Left cardiac atrium (tissue), 4 donors: ENCODE data around the gene MEIS1. TPM values are rescaled to one million over a fixed set of nuclear protein-coding genes. Genes with fewer than 3 reads are reported as not detected.

ENCODE experiments used
- ATAC-seq, 2 donors: fragments of 200-7000 bp; cut with Tn5 transposase; one replicate each; pipeline ENCODE4 v1.9.1; 2020; ENCODE audit warnings: mild to moderate bottlenecking in 2 of 2, moderate library complexity in 2 of 2
- DNase-seq: peaks from one replicate; pipeline ENCODE4 v3.0.0-alpha.2; 2020
- intact Hi-C, 2 donors: fragments of 100-400 bp; cut with DNase I; formaldehyde crosslinking; loops; one replicate each; pipeline versions ENCODE4 v1.14.1 to v1.15.1; 2022 to 2023
- total RNA-seq, 2 donors: library from RNA; stranded (reverse); fragmentation: NEBNext Ultra II Directional; extraction: Animal tissue kit (Norgen Biotek cat#: 25700); gene quantifications; one replicate each; pipeline ENCODE4 v1.2.1, GENCODE V29; 2021
- donor health status: DM: no; HTN: yes; CAD: no.
- donor health status: DM: no; HTN: yes; CAD: no; lungs with severe emphysema.
- donor health status: DM: yes; HTN: yes; CAD: no.
- donor health status: Dilated cardiomyopathy.

MEIS1 gene
- total RNA-seq, 2 donors from 2014 or later = 32.4 to 36.1 TPM

DNA sequence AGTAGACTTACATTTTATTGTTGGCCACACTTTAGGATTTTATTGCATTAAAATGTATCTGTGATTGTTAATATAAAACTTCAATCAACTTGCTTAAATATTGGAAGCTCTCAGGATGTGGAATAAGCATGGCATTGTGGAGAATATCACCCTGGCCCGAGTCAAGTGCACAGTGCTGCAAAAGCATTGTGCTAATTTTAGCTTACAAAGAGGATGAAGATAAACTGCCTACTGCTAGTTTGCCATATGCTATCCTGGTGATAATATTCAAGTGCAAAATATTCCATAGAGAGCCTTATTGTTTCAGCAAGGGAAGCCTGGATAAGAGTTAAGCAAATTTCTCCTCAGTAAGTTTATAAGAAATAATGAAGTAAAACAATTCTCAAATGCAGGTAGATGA is 54.5 kb downstream of the MEIS1 start:
- intact Hi-C loops = no loop called here
- DNase-seq (no peak), ATAC-seq (peak; percentile 61 to 65)

DNA sequence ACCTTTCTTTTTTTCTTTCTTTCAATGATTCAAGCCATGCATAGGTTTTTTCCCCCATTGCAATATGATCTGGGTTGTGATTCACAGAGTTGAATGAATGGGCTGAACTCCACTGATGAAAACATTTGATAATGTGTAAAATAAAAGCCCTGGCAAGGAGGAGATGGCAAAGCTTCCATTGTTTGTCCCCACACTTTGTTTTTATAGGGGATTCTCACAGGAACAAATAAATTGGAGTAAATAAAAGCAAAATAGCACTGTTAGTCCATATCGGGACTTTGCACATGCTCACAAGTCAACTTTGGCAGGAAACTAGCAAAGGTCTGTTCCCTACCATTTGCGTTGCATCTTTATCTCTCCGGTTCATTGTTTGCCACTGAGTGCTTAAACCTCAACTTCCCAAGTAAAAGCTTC is 55.7 kb downstream of the MEIS1 start:
- intact Hi-C loops = no loop called here
- no peak for ATAC-seq

DNA sequence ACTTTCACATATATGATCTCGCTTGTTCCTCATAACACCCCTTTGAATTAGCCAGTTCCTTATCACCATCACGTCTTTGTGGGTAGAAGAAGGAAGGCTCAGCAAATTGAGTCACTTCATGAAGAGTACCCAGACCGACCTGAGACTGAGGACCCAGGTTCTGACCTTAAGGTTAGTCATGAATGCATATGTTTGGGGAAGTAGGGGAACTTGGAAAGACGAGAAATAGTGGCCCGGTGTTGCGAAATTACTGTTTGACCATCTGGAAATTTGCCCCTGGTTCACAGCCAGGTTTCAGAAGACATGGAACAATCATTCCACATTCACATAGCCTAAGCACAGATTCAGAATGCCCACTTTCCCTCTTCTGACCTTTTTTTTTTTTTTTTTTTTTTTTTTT is 59.8 kb downstream of the MEIS1 start:
- DNase-seq (peak; percentile 64), ATAC-seq (peak; percentile 11 to 43)
- intact Hi-C loops = loop anchor here in 1 of 2 donors (5.0 kb wide), 1 partner anchor 52 kb away; no protein-coding TSS in a partner anchor

More for the DNA sequence above, 55.7 kb downstream of the MEIS1 start:
- no peak for DNase-seq

DNA sequence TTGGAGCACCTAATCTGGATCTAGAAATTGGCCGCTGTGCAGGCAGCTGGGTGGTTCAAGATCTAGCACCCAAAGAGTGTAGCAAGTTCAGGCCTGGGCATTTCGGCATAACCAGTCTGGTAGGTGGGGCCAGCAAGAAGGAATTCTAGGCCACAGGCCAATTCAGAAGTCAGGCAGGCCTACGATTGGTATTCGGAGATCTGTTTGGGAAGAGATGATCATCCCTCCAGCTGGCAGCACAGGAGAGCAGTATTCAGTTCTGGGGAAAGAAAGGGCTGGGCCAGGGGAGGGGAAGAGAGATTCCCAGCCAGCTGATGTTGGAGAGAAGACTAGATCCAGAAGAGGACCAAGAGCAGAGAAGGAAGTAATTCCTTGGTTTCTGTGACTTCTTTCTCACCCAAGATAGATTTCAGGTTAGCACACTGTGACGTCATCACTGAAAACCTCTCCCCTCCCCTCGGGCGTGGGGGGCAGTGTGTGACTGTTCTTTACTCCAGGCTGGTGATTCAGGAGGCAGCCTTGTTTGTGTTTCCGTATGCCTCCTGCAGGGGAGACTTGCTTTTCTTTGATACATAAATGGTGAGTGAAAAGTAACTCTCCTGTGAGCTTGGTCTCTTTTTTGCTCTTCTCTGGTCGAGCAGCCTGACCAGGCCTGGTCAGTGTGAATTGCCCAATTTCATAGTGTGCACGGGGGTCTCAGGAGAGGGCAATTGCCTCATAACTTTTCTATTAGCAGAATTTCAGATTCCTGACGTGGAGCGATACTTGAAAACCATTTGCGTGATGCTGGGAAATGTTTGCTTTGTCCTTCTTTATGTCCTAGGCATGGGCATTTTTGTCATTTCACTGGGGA is 61.1 kb downstream of the MEIS1 start:
- DNase-seq (peak; percentile 54), ATAC-seq (peak; percentile 75 to 90)
- intact Hi-C loops = loop anchor here in 1 of 2 donors (5.0 kb wide), 1 partner anchor 54 kb away; no protein-coding TSS in a partner anchor

DNA sequence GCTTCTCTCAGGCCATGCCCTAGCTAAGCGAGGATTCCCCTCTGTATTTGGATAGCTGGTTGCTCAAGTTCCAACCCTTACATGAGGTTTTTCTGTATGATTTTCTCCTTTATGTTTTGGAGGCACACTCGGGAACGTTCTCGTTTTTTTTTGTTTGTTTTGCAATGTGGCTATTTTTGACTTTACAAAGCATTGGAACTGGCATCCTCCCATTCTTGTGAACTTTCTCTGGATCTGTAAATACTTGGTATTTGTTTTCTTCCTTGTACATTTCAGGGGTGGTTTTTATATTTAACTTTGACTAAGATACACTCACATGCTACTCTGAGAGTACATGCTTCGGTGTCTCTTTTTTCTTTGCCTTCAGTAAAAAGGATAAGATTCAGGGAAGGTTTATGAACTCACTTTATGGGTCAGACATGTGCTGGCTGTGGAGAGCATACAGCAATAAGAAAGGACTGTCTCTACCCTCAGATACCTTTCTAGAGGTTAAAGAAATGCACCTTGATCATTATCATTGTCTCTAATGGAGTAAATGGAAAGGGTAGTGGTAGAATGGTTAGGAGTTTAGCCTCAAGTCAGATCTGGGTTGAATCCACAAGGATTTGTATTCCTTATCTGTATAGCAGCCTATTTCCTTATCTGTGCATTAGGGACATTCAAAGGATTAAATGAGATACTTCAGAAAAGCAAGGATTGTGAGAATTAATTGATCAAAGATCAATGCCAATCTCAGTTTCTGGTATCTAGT is 61.9 kb downstream of the MEIS1 start:
- DNase-seq = no peak
- no peak for ATAC-seq
- intact Hi-C loops = loop anchor here in 1 of 2 donors (5.0 kb wide), 1 partner anchor 55 kb away; no protein-coding TSS in a partner anchor

DNA sequence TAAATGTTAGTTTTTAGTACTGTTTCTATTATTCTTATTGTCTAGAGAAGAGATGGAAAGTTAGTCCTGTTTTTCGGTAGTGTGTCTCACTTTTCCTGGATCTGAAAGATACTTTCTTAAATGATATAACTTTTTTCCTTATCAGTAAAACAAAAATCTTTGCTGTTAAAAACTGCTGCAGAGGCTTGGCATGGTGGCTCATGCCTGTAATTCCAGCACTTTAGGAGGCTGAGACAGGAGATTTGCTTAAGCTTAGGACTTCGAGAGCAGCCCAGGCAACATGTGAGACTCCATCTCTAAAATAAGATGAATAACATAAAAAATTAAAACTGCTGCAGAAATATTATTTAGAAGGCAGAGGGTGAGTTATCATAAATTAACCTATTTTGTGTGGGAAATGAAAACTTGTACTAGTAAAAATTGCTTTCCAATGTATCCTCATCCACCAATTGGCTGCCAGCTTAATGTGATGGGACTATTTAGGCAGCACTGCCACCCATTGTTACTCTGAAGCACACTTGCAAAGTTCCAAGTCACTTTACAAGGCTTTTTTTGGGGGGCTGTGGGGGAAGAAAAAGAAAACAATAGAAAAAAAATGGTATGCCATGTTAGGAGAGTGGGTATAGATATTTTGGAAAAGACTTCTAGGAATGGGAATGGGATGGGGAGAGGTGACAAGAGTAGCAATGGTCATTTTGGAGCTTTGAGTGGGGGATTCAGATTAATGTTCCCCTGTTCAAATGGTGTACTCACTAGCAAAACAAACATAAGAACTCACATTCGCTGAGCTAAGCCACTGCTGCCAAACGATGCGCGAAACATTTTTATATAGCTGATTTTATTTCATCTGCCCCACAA is 62.7 kb downstream of the MEIS1 start:
- DNase-seq (no peak), ATAC-seq (no peak)
- intact Hi-C loops = loop anchor here in 1 of 2 donors (5.0 kb wide), 1 partner anchor 55 kb away; no protein-coding TSS in a partner anchor

DNA sequence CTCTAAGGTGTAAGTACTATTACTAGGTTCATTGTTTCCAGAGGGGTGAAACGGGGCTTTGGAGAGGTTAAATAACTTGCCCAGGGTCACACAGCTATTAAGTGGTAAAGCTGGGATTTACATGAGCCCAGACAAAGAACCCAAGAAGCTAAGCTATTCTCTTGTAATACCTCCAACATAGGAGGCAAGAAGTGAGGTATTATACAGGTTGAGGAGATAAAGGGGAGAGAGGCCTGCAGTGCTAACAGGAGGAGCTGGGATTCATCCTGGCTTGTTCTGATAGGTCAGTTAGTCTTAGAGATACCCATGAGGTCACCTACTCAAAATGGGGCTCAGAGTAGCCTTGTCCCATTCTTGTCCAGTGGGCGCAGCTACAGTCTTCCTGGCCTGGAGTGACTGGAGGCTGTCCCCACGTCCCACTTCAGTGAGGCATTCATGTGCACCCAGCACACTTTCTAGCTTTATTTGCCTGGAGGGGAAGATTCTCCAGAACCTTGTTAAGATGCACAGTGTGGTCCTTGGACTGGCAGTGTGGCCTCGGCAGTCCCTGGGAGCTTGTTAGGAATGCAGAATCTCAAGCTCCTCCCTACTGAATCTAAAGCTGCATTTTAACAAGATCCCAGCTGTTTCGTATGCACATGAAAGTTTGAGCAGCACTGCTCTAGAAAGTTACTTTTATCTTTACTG is 63.5 kb downstream of the MEIS1 start:
- no peak for ATAC-seq
- DNase-seq = no peak
- intact Hi-C loops = loop anchor here in 1 of 2 donors (5.0 kb wide), 1 partner anchor 56 kb away; no protein-coding TSS in a partner anchor

DNA sequence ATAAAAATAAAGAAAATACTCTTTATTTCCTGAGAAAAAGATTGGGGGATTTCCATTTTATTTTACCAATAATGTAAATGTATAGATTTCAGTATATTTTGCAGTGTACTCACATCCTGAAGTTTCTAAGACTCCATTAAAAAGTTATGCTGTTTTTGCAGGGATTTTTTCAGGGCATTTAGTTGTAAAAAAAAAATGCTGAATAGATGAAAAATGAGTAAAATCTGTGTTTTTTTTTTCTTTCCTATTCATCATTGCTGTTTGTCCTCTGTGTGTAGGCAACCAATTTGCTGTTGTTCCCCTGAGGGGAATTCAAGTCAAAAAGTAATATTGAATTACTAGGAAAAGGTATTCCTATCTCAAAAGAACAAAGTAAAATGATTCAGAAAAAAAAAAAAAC is 66.3 kb downstream of the MEIS1 start:
- no peak for DNase-seq
- no peak for ATAC-seq
- intact Hi-C loops = no loop called here

DNA sequence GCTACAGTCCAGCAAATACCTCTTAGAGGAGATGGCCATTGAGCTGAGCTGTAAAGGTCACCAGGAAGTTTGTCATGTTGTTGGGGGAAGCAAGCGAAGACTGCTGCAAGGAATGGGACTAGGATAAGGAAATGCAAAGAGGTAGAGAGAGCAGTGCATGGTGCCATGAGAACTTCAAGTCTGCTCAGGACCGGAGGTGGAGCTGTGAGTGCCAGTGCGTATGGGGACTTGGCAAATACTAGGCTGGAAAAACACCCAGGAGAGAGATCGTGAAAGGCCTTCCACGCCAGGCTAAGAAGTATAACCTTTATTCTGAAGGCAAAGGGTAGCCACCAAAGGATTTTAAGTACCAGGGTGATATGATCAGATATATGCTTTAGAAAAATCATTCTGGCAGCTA is 71.3 kb downstream of the MEIS1 start:
- no peak for DNase-seq
- ATAC-seq = no peak
- intact Hi-C loops = no loop called here

DNA sequence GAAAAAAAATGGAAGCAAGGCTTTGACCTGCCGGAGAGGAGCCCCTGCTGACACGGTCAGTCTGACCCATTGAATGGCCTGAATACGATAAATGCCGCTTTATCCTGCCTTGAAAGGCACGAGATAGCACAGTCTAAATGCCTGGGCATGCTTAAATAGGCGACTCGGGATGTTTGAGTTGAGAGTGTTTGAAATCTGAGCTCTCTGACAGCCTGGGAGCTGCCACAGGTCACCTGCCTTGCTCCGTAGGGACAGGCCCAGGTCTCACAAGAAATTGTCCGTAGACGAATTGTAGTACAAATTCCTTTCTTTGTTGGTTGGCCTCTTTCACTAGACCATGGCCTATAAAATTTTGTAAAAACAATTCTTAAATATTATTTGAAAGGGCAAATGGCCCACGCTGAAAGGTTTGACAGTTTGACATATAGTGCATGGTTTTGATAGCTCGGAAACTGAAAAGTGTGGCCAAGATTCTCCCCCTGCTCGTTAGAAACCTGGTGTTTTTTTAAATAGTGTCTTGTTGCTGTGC is 72.8 kb downstream of the MEIS1 start:
- intact Hi-C loops = no loop called here
- DNase-seq (no peak), ATAC-seq (peak; percentile 63 to 70)

DNA sequence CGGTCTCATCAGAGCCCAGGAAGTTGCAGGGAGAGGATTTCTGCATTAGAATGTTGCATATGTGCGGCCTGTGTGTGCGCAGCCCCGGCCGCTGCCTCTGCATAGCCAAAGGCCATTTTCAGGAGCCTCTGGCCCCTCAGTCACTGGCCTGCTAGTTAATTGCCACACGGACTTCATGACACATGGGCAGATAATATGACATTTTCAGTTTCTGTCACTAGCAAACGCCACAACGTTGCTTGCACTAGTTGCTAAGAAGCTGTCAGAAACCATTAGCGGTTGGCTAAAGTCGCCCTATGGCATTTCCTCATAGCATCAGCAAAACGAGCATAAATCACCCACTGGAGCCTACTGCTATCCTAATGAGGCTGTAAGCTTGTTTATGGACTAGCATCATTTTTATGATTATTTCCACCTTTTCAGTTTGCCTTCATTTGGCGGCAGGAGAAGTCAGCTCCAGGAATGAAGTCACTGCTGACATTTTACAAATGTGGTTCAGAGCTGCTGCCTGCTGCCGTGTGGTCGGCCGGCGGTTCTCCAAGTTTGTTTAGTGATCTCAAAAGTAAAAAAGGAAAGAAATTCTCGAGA is 73.7 kb downstream of the MEIS1 start:
- intact Hi-C loops = no loop called here
- DNase-seq (no peak), ATAC-seq (peak in 1 of 2 donors; percentile 15)

DNA sequence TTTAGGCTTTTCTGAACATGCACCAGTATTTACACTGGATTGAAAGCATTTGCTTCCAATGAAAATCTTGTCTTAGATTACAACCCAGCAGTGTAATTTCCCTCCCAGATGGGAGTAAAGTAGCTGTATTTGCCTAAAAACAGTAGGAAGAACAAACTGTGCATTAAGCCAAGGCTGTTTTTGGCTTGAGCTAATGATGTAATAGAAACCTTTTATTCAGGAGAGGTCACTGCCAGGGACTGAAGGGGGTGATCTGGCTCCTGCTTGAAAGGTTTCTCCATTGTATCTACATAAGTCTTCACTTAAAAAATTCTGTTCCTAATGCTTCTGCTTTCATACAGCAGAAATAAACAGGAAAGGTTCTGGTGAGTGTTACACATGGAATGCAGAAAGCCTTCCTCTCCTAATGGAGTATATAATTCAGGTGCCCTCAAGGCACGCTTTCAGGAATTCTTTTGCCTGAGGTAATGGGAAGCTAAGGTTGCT is 74.4 kb downstream of the MEIS1 start:
- DNase-seq (no peak), ATAC-seq (peak in 1 of 2 donors; percentile 15)
- intact Hi-C loops = no loop called here

DNA sequence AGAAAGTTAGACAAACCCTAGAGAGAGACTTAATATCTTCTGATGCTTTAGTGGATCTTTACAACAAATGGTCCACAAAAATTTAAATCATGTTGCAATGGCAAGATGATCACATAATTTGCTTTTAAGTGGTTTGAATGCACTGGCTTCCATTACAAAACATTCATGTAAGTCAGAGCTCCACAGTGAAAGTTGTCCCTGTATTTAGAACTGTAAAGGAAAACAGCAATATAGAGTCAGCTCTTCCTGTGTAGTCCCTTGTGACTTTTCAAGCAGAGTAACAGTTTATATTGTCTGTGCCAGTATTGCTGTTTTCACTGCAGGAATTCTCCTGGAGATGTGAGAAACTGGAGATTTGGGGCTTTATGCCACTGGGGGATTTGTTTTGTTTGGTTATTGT is 77.7 kb downstream of the MEIS1 start:
- DNase-seq (no peak), ATAC-seq (no peak)
- intact Hi-C loops = no loop called here

DNA sequence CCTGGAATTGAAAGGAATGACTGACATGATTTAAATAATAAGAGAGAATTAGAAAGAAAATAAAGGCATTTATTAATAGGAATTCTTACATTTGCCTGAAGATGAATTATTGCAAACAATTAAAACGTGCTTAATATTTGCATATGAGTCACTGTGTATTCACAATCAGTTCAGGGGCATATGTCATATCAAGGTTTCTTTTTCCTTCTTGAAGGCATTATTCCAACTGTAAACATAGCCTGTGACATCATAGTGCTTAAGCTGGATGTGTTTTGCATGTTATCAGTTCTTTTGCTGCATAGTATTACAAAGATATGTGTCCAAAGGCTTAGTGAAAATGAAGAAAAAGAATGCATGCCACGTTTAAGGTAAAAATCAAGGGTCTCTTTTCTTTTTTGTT is 80.8 kb downstream of the MEIS1 start:
- ATAC-seq (no peak), DNase-seq (no peak)
- intact Hi-C loops = no loop called here

DNA sequence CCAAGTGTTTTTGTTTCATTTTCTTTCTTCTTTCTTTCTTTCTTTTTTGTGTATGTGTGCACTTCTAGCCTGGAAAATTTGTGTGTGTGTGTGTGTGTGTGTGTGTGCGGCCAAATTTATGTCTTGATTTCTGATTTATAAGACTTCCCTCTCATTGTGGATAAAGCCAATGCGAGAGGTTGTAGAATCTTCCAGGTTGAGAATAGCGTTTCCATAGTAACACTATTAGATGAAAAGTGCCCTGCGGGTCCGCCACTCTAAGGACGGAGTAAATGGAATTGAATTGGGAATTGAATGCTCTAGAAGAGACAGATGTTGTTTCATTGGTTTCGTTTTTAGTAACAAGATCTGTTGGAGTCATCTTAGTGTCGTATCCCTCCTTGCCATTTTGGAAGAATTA is 81.6 kb downstream of the MEIS1 start:
- no peak for DNase-seq
- intact Hi-C loops = no loop called here
- no peak for ATAC-seq

DNA sequence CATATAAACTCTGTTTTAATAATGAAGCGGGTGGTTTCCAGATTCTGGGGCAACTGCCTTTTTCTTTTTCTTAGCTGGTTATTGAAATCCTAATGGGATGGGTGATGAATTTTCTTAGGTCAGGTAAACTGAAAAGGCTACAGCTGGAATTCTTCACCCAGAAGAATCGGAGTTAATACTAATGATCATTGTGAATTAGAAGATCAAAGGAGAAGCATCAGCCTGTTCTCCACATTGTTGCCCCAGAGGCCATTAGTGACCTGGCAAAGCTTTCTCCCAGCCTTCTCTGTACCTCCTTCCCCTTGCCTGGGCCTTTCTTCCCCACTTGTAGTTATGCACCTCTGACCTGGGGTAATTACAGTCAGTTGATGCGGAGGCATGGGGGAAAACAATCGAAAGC is 82.8 kb downstream of the MEIS1 start:
- no peak for DNase-seq
- intact Hi-C loops = no loop called here
- ATAC-seq = no peak

DNA sequence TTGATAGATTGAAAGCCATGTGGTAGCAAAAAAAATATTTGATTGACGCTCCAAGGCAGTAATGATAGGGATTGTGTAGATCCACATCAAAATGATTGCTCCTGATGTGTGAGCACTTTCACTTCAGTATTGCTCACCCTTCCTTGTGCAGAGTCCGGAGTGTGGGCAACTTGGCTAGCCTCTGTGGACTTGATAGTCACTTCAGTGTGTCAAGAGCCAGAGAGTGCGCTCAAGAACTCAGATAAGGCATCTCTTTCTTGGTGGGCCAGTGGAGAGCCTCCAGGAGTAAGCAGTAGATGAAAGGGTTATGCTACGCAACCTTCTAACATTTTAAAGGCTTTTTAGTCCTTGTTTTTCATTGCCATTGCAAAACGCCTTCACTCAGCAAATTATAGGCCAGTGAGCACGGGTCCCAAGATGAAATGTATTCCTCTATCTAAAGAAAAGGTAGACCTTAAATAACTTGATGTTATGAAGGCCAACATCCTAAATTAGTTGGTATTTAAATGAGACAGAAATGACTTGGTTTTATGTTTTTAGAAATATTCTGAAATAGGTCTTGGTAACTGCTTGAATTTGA is 84.4 kb downstream of the MEIS1 start:
- no peak for ATAC-seq
- intact Hi-C loops = no loop called here
- DNase-seq = no peak
